Tibial nerve (tissue), 3 donors: Measurements from ENCODE around the gene TMEM9B.

ENCODE experiments used
- POLR2A ChIP-seq, 2 donors: fragments of 450-650 bp; IDR thresholded peaks; one replicate each; pipeline ENCODE4 v1.6.1; 2017; ENCODE audit warnings: antibody characterized with exemption in 2 of 2, mild to moderate bottlenecking in 2 of 2, moderate library complexity in 2 of 2
- TF ChIP-seq, protein P1 (sequence below), 5 experiments: fragments of 200-600 bp in 3 of 5; fragments of 450-650 bp in 2 of 5; sonication (generic) in 3 of 5; IDR thresholded peaks; one replicate each; pipeline ENCODE4 v1.5.1; 2016 to 2019; ENCODE audit warnings: antibody characterized with exemption in 5 of 5, mild to moderate bottlenecking in 3 of 5, moderate library complexity in 2 of 5

DNA sequence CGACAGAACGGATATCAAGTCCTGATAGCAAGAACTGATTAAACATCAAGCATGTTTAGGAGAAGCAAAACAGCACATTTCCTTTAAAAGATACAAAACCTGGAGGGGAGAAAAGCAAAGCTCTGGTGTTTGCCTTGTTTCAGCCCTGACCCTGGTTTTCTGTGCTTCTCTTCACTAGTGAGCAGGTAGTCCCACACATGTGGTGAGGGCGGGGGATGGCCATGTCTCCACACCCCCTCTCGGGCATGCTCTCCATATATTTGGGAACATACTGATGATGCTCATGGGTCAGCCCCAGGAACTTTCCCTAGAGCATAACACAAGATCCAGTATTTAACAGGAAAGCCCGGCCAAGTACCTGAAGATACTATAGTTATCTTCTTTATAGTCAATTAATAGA lies 41.6 kb downstream of the TMEM9B start:
- TF ChIP-seq, protein P1, sequence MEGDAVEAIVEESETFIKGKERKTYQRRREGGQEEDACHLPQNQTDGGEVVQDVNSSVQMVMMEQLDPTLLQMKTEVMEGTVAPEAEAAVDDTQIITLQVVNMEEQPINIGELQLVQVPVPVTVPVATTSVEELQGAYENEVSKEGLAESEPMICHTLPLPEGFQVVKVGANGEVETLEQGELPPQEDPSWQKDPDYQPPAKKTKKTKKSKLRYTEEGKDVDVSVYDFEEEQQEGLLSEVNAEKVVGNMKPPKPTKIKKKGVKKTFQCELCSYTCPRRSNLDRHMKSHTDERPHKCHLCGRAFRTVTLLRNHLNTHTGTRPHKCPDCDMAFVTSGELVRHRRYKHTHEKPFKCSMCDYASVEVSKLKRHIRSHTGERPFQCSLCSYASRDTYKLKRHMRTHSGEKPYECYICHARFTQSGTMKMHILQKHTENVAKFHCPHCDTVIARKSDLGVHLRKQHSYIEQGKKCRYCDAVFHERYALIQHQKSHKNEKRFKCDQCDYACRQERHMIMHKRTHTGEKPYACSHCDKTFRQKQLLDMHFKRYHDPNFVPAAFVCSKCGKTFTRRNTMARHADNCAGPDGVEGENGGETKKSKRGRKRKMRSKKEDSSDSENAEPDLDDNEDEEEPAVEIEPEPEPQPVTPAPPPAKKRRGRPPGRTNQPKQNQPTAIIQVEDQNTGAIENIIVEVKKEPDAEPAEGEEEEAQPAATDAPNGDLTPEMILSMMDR (IDR thresholded peaks at IDR 0.05): no peak
- no peak for TF ChIP-seq POLR2A (IDR thresholded peaks at IDR 0.05)
